ENCODE data around the gene DNAH17. TPM values are rescaled to one million over a fixed set of nuclear protein-coding genes. Genes with fewer than 3 reads are reported as not detected.

Gene DNAH17
- total and polyA plus RNA-seq, 2 donors (not counting 1 experiment from before 2014, with no cell fraction given), result 0.01 to 0.12 TPM

- no peak for ATAC-seq (ENCODE audit: low read depth)
- Histone ChIP-seq H3K9ac (ENCODE audit: low read length) (peak overlapping the region; percentile 30), H3K4me1 (ENCODE audit: control insufficient read depth in 2 of 2, insufficient read depth in 2 of 2, low read length in 2 of 2) (peaks cover 63 to 78% of the 10 kb centered on the region in 2 donors), H3K27ac (ENCODE audit: low read length in 2 of 2) (peak overlapping the region; percentile 28 to 78), H3K27me3 (replicated peaks in 1 of 4; ENCODE audit: control extremely low read depth in 1 of 4, control insufficient read depth in 3 of 4, insufficient read depth in 4 of 4, low read length in 3 of 4) (no peaks in the 10 kb centered on the region), H4K20me1 (ENCODE audit: control insufficient read depth, insufficient read depth, low read length, poor library complexity, severe bottlenecking) (peaks cover 77% of the 10 kb centered on the region), H3K9me3 (ENCODE audit: control extremely low read depth in 1 of 3, control insufficient read depth in 2 of 3, insufficient read depth in 1 of 3, low read length in 2 of 3) (no peaks in the 10 kb centered on the region), H2AFZ (ENCODE audit: insufficient read depth, low read depth, low read length, poor library complexity, severe bottlenecking) (peak overlapping the region; percentile 16), H3K4me2 (replicated peaks; ENCODE audit: low read depth, low read length, poor library complexity, severe bottlenecking) (peak overlapping the region; percentile 60), H3K36me3 (replicated peaks in 1 of 2; ENCODE audit: control extremely low read depth in 1 of 2, control insufficient read depth in 1 of 2, extremely low read depth in 1 of 2, insufficient read depth in 2 of 2, low read length in 1 of 2) (peaks cover 0 to 6% of the 10 kb centered on the region in 2 experiments), H3K4me3 (ENCODE audit: control extremely low read depth in 1 of 5, extremely low read depth in 1 of 5, insufficient read depth in 1 of 5, low read depth in 2 of 5, low read length in 4 of 5) (no peak overlapping the region), H3K79me2 (ENCODE audit: control insufficient read depth, insufficient read depth, low read length) (peaks cover 98% of the 10 kb centered on the region)
- 70% methylated on average over 20 of the region's 23 CpGs for WGBS (ENCODE audit: insufficient coverage)
- DNase-seq, result no peak
- no peaks in the 10 kb centered on the region for H3K9me3 Mint-ChIP-seq (ENCODE audit: insufficient read depth)
- no peaks in the 10 kb centered on the region for H3K27me3 Mint-ChIP-seq
- no peak for TF ChIP-seq EZH2 (IDR thresholded peaks at IDR 0.05; ENCODE audit: borderline replicate concordance, insufficient read depth, low read depth, low read length, poor library complexity, severe bottlenecking)
- no peak for TF ChIP-seq CTCF (IDR thresholded peaks at IDR 0.05)
- POLR2A ChIA-PET, result no interaction called here
- peak overlapping the region; percentile 71 for H3K27ac Mint-ChIP-seq
- H3K4me3 Mint-ChIP-seq, result peak overlapping the region; percentile 62
- intact Hi-C loops (cut with micrococcal nuclease), result loop anchor here (5.0 kb wide), 1 partner anchor 33 kb away; no protein-coding TSS in a partner anchor
- H3K4me1 Mint-ChIP-seq, result peaks cover 77% of the 10 kb centered on the region
- CTCF ChIA-PET, result interaction anchor here (1.4 kb wide), 1 partner anchor 38 kb away, joined by 4 read pairs; no protein-coding TSS in a partner anchor
These were observed 192.6 kb downstream of the DNAH17 start for GRCh38 chr17:78384479-78385175.
